ENCODE results near the gene STIM1. TPM values are rescaled to one million over a fixed set of nuclear protein-coding genes. Genes with fewer than 3 reads are reported as not detected.

Gene STIM1
- total RNA-seq, 2 experiments from 2014 or later = 111 to 113 TPM

- Mint-ChIP-seq H3K4me3 (no peak overlapping the region), H3K4me1 (peaks cover 24% of the 10 kb centered on the region), H3K27ac (no peak overlapping the region), H3K36me3 (ENCODE audit: low read depth) (peaks cover 32% of the 10 kb centered on the region), H3K9me3 (no peaks in the 10 kb centered on the region), H3K27me3 (no peaks in the 10 kb centered on the region)
- no peak for DNase-seq
- ChIA-PET POLR2A (interaction anchor here (1.4 to 9.3 kb wide), 6 partner anchors 11 to 249 kb away, joined by 3 to 108 read pairs (median 8); partner anchors contain the start of gene STIM1), CTCF (interaction anchor here (1.8 to 13.4 kb wide), 16 partner anchors 7 to 290 kb away, joined by 5 to 554 read pairs (median 16); partner anchors contain the start of genes PGAP2, RHOG and STIM1)
These were observed 218.8 kb downstream of the STIM1 start for GRCh38 chr11:4074266-4074665.

GRCh38 chr11:4076774-4077173 lies 221.3 kb downstream of the STIM1 start:
- DNase-seq = no peak
- CTCF ChIA-PET = interaction anchor here (0.6 to 1.0 kb wide), 3 partner anchors 12 to 227 kb away, joined by 3 read pairs; no protein-coding TSS in a partner anchor
- H3K27me3 Mint-ChIP-seq = no peaks in the 10 kb centered on the region
- H3K9me3 Mint-ChIP-seq = no peaks in the 10 kb centered on the region
- H3K4me1 Mint-ChIP-seq = peaks cover 15% of the 10 kb centered on the region
- H3K4me3 Mint-ChIP-seq = no peak overlapping the region
- peaks cover 28% of the 10 kb centered on the region for H3K36me3 Mint-ChIP-seq (ENCODE audit: low read depth)
- H3K27ac Mint-ChIP-seq = no peak overlapping the region
- POLR2A ChIA-PET = no interaction called here

GRCh38 chr11:4083198-4083597 lies 227.7 kb downstream of the STIM1 start:
- POLR2A ChIA-PET = interaction anchor here (1.0 to 3.2 kb wide), 3 partner anchors 9 to 242 kb away, joined by 3 to 13 read pairs (median 12); partner anchors contain the start of genes RHOG and STIM1
- Mint-ChIP-seq H3K27ac (no peak overlapping the region), H3K9me3 (no peaks in the 10 kb centered on the region), H3K36me3 (ENCODE audit: low read depth) (peaks cover 54% of the 10 kb centered on the region), H3K27me3 (no peaks in the 10 kb centered on the region), H3K4me1 (peaks cover 23% of the 10 kb centered on the region), H3K4me3 (no peak overlapping the region)
- no peak for DNase-seq
- CTCF ChIA-PET = interaction anchor here (1.1 to 4.8 kb wide), 3 partner anchors 229 to 241 kb away, joined by 3 to 21 read pairs (median 5); partner anchors contain the start of gene STIM1

- Mint-ChIP-seq H3K27me3 (no peaks in the 10 kb centered on the region), H3K36me3 (ENCODE audit: low read depth) (peaks cover 63% of the 10 kb centered on the region), H3K4me3 (no peak overlapping the region), H3K9me3 (no peaks in the 10 kb centered on the region), H3K4me1 (peaks cover 34% of the 10 kb centered on the region), H3K27ac (no peak overlapping the region)
- ChIA-PET CTCF (interaction anchor here (1.6 to 2.6 kb wide), 2 partner anchors 11 to 230 kb away, joined by 15 to 16 read pairs; partner anchors contain the start of gene STIM1), POLR2A (interaction anchor here (0.8 to 3.2 kb wide), 6 partner anchors 11 to 244 kb away, joined by 3 to 13 read pairs (median 4); partner anchors contain the start of genes RHOG and STIM1)
- DNase-seq = no peak
These were observed 229.1 kb downstream of the STIM1 start for GRCh38 chr11:4084406-4085125.

GRCh38 chr11:4085575-4085974 lies 230.1 kb downstream of the STIM1 start:
- Mint-ChIP-seq H3K36me3 (ENCODE audit: low read depth) (peaks cover 65% of the 10 kb centered on the region), H3K4me3 (no peak overlapping the region), H3K9me3 (no peaks in the 10 kb centered on the region), H3K27me3 (no peaks in the 10 kb centered on the region), H3K4me1 (peaks cover 44% of the 10 kb centered on the region), H3K27ac (no peak overlapping the region)
- POLR2A ChIA-PET = interaction anchor here (0.6 to 2.5 kb wide), 9 partner anchors 8 to 301 kb away, joined by 3 to 12 read pairs (median 4); partner anchors contain the start of gene STIM1
- CTCF ChIA-PET = interaction anchor here (1.6 to 2.6 kb wide), 5 partner anchors 12 to 277 kb away, joined by 4 to 16 read pairs (median 6); partner anchors contain the start of genes PGAP2, RHOG and STIM1
- DNase-seq = no peak

- Mint-ChIP-seq H3K27ac (peak overlapping the region; percentile 64), H3K4me1 (peaks cover 56% of the 10 kb centered on the region), H3K36me3 (ENCODE audit: low read depth) (peaks cover 74% of the 10 kb centered on the region), H3K9me3 (no peaks in the 10 kb centered on the region), H3K27me3 (no peaks in the 10 kb centered on the region), H3K4me3 (no peak overlapping the region)
- CTCF ChIA-PET = interaction anchor here (0.6 to 2.7 kb wide), 6 partner anchors 9 to 278 kb away, joined by 3 to 16 read pairs (median 6); partner anchors contain the start of genes PGAP2, RHOG and STIM1
- POLR2A ChIA-PET = interaction anchor here (0.6 to 1.8 kb wide), 6 partner anchors 10 to 302 kb away, joined by 3 to 6 read pairs (median 3); no protein-coding TSS in a partner anchor
- peak; percentile 50 for DNase-seq
These were observed 231.3 kb downstream of the STIM1 start for GRCh38 chr11:4086575-4087353.

GRCh38 chr11:4087551-4087950 lies 232.1 kb downstream of the STIM1 start:
- Mint-ChIP-seq H3K4me1 (peaks cover 64% of the 10 kb centered on the region), H3K36me3 (ENCODE audit: low read depth) (peaks cover 77% of the 10 kb centered on the region), H3K4me3 (no peak overlapping the region), H3K27me3 (no peaks in the 10 kb centered on the region), H3K27ac (peak overlapping the region; percentile 64), H3K9me3 (no peaks in the 10 kb centered on the region)
- ChIA-PET CTCF (interaction anchor here (1.6 to 2.7 kb wide), 4 partner anchors 10 to 246 kb away, joined by 3 to 16 read pairs (median 9); partner anchors contain the start of genes RHOG and STIM1), POLR2A (interaction anchor here (1.1 kb wide), 1 partner anchor 233 kb away, joined by 6 read pairs; the partner anchor contains the start of gene STIM1)
- no peak for DNase-seq

- no peaks in the 10 kb centered on the region for H3K9me3 Mint-ChIP-seq
- peak overlapping the region; percentile 97 for H3K27ac Mint-ChIP-seq
- H3K4me3 Mint-ChIP-seq = peak overlapping the region; percentile 89
These were observed 234.8 kb downstream of the STIM1 start for GRCh38 chr11:4090258-4090657.

GRCh38 chr11:4092026-4092425 lies 236.6 kb downstream of the STIM1 start:
- H3K9me3 Mint-ChIP-seq = no peaks in the 10 kb centered on the region
- H3K4me3 Mint-ChIP-seq = peak overlapping the region; percentile 89
- H3K27me3 Mint-ChIP-seq = no peaks in the 10 kb centered on the region
- ChIA-PET POLR2A (interaction anchor here (0.9 to 6.5 kb wide), 8 partner anchors 9 to 306 kb away, joined by 3 to 79 read pairs (median 4); partner anchors contain the start of genes NUP98, RHOG and STIM1), CTCF (interaction anchor here (0.9 to 2.1 kb wide), 4 partner anchors 20 to 250 kb away, joined by 3 to 8 read pairs (median 3); partner anchors contain the start of gene STIM1)
- H3K36me3 Mint-ChIP-seq (ENCODE audit: low read depth) = peaks cover 74% of the 10 kb centered on the region
- peaks cover 82% of the 10 kb centered on the region for H3K4me1 Mint-ChIP-seq
- DNase-seq = peak; percentile 57
- peak overlapping the region; percentile 97 for H3K27ac Mint-ChIP-seq

More at GRCh38 chr11:4090258-4090657, 234.8 kb downstream of the STIM1 start:
- peaks cover 79% of the 10 kb centered on the region for H3K4me1 Mint-ChIP-seq
- ChIA-PET POLR2A (interaction anchor here (0.6 to 4.4 kb wide), 6 partner anchors 9 to 305 kb away, joined by 4 to 37 read pairs (median 7); partner anchors contain the start of genes RHOG and STIM1), CTCF (interaction anchor here (2.3 kb wide), 1 partner anchor 249 kb away, joined by 5 read pairs; no protein-coding TSS in a partner anchor)
- H3K36me3 Mint-ChIP-seq (ENCODE audit: low read depth) = peaks cover 77% of the 10 kb centered on the region
- peak; percentile 84 for DNase-seq
- no peaks in the 10 kb centered on the region for H3K27me3 Mint-ChIP-seq

- no peak for DNase-seq
- Mint-ChIP-seq H3K9me3 (no peaks in the 10 kb centered on the region), H3K27ac (peak overlapping the region; percentile 97), H3K27me3 (no peaks in the 10 kb centered on the region), H3K4me1 (peaks cover 80% of the 10 kb centered on the region), H3K4me3 (peak overlapping the region; percentile 99), H3K36me3 (ENCODE audit: low read depth) (peaks cover 69% of the 10 kb centered on the region)
- ChIA-PET POLR2A (interaction anchor here (0.7 to 6.5 kb wide), 4 partner anchors 8 to 252 kb away, joined by 3 to 79 read pairs (median 6); partner anchors contain the start of genes RHOG and STIM1), CTCF (interaction anchor here (2.9 to 4.2 kb wide), 2 partner anchors 21 to 239 kb away, joined by 8 to 19 read pairs; partner anchors contain the start of gene STIM1)
These were observed 238.3 kb downstream of the STIM1 start for GRCh38 chr11:4093519-4094347.

Data from activated CD4-positive, alpha-beta memory T cell treated with anti-CD3 and anti-CD28 coated beads, Interleukin-2, amount 10 ng/mL, durations not matched to agents 7 days and 5 days (primary cell).